ENCODE data around the gene INPP5A.

INPP5A gene

GRCh38 chr10:132761395-132762060, 223.9 kb downstream of the INPP5A start:
- H4K20me1 ChIP-seq (ENCODE audit: control insufficient read depth, insufficient read depth, low read depth, low read length), result no peaks in the 10 kb centered on the region

GRCh38 chr10:132762267-132762666, 224.7 kb downstream of the INPP5A start:
- no peaks in the 10 kb centered on the region for H3K36me3 ChIP-seq (ENCODE audit: control insufficient read depth, low read length)
- peaks cover 38% of the 10 kb centered on the region; the same call in 1 of the 2 replicates for H3K9me3 ChIP-seq (ENCODE audit: control insufficient read depth, insufficient read depth, low read length)
- no peaks in the 10 kb centered on the region for H4K20me1 ChIP-seq (ENCODE audit: control insufficient read depth, insufficient read depth, low read depth, low read length)
- no peak overlapping the region for H3K4me2 ChIP-seq (ENCODE audit: low read length)
- no peaks in the 10 kb centered on the region for H3K27me3 ChIP-seq (ENCODE audit: control insufficient read depth, low read length)
- no peak overlapping the region for H3K27ac ChIP-seq (ENCODE audit: low read depth, low read length)
- H3K79me2 ChIP-seq (ENCODE audit: control insufficient read depth, low read length), result no peaks in the 10 kb centered on the region
- no peaks in the 10 kb centered on the region for H3F3A ChIP-seq (ENCODE audit: control insufficient read depth, insufficient read depth)
- no peak overlapping the region for H3K4me3 ChIP-seq (ENCODE audit: low read length)
- no peaks in the 10 kb centered on the region for H3K4me1 ChIP-seq (ENCODE audit: control insufficient read depth, low read length)
- no peak for TF ChIP-seq CTCF (IDR thresholded peaks at IDR 0.05; ENCODE audit: low read depth, low read length, poor library complexity, severe bottlenecking)
- no peak for TF ChIP-seq EZH2phosphoT487 (IDR thresholded peaks at IDR 0.05; ENCODE audit: borderline replicate concordance, low read length)
- H3K9me2 ChIP-seq (replicated peaks; ENCODE audit: control insufficient read depth, low read length), result no peaks in the 10 kb centered on the region

More at GRCh38 chr10:132761395-132762060, 223.9 kb downstream of the INPP5A start:
- no peak overlapping the region for H3K4me2 ChIP-seq (ENCODE audit: low read length)
- H3K4me1 ChIP-seq (ENCODE audit: control insufficient read depth, low read length), result no peaks in the 10 kb centered on the region
- H3K9me2 ChIP-seq (replicated peaks; ENCODE audit: control insufficient read depth, low read length), result no peaks in the 10 kb centered on the region
- H3K36me3 ChIP-seq (ENCODE audit: control insufficient read depth, low read length), result no peaks in the 10 kb centered on the region
- no peak overlapping the region for H3K4me3 ChIP-seq (ENCODE audit: low read length)
- H3K9me3 ChIP-seq (ENCODE audit: control insufficient read depth, insufficient read depth, low read length), result peaks cover 35% of the 10 kb centered on the region; the same call in 1 of the 2 replicates
- no peak overlapping the region for H3K27ac ChIP-seq (ENCODE audit: low read depth, low read length)
- H3F3A ChIP-seq (ENCODE audit: control insufficient read depth, insufficient read depth), result no peaks in the 10 kb centered on the region
- H3K27me3 ChIP-seq (ENCODE audit: control insufficient read depth, low read length), result no peaks in the 10 kb centered on the region
- no peaks in the 10 kb centered on the region for H3K79me2 ChIP-seq (ENCODE audit: control insufficient read depth, low read length)
- TF ChIP-seq EZH2phosphoT487 (IDR thresholded peaks at IDR 0.05; ENCODE audit: borderline replicate concordance, low read length) (no peak), CTCF (IDR thresholded peaks at IDR 0.05; ENCODE audit: low read depth, low read length, poor library complexity, severe bottlenecking) (no peak)

GRCh38 chr10:132763545-132763944, 226.0 kb downstream of the INPP5A start:
- H3K4me2 ChIP-seq (ENCODE audit: low read length), result no peak overlapping the region

More at GRCh38 chr10:132763545-132763944, 226.0 kb downstream of the INPP5A start:
- Histone ChIP-seq H3K4me3 (ENCODE audit: low read length) (no peak overlapping the region), H3K79me2 (ENCODE audit: control insufficient read depth, low read length) (no peaks in the 10 kb centered on the region), H3K36me3 (ENCODE audit: control insufficient read depth, low read length) (no peaks in the 10 kb centered on the region), H3K9me2 (replicated peaks; ENCODE audit: control insufficient read depth, low read length) (no peaks in the 10 kb centered on the region), H3K27ac (ENCODE audit: low read depth, low read length) (no peak overlapping the region), H3F3A (ENCODE audit: control insufficient read depth, insufficient read depth) (no peaks in the 10 kb centered on the region), H4K20me1 (ENCODE audit: control insufficient read depth, insufficient read depth, low read depth, low read length) (no peaks in the 10 kb centered on the region), H3K9me3 (ENCODE audit: control insufficient read depth, insufficient read depth, low read length) (peaks cover 49% of the 10 kb centered on the region; the same call in 1 of the 2 replicates), H3K4me1 (ENCODE audit: control insufficient read depth, low read length) (no peaks in the 10 kb centered on the region), H3K27me3 (ENCODE audit: control insufficient read depth, low read length) (no peaks in the 10 kb centered on the region)
- TF ChIP-seq CTCF (IDR thresholded peaks at IDR 0.05; ENCODE audit: low read depth, low read length, poor library complexity, severe bottlenecking) (no peak), EZH2phosphoT487 (IDR thresholded peaks at IDR 0.05; ENCODE audit: borderline replicate concordance, low read length) (no peak)

All from DOHH2 (cell line).